ENCODE data around the gene DAD1. TPM values are rescaled to one million over a fixed set of nuclear protein-coding genes. Genes with fewer than 3 reads are reported as not detected.

DAD1 gene
- total RNA-seq, 2 donors from 2014 or later = 109 to 236 TPM

- Histone ChIP-seq H3K36me3 (peaks cover 30% of the 10 kb centered on the region), H3K9me3 (no peaks in the 10 kb centered on the region), H3K27ac (peak overlapping the region; percentile 82 to 91), H3K27me3 (replicated peaks; ENCODE audit: insufficient read depth) (no peaks in the 10 kb centered on the region), H3K4me1 (ENCODE audit: control insufficient read depth in 1 of 2, low read depth in 2 of 2) (peaks cover 13 to 26% of the 10 kb centered on the region in 2 donors), H3K4me3 (peak overlapping the region; percentile 88)
- TF ChIP-seq CTCF (IDR thresholded peaks at IDR 0.05) = no peak
- no peak for ATAC-seq (ENCODE audit: insufficient number of reproducible peaks, low FRiP score, low read depth)
- DNase-seq (ENCODE audit: low spot score) = no peak
These were observed 10.3 kb upstream of the DAD1 start for GRCh38 chr14:22599349-22599748.

- Histone ChIP-seq H3K9me3 (no peaks in the 10 kb centered on the region), H3K4me1 (ENCODE audit: control insufficient read depth in 1 of 2, low read depth in 2 of 2) (peaks cover 13 to 26% of the 10 kb centered on the region in 2 donors), H3K36me3 (peaks cover 25% of the 10 kb centered on the region), H3K4me3 (peak overlapping the region; percentile 88), H3K27ac (peak overlapping the region; percentile 82 to 91), H3K27me3 (replicated peaks; ENCODE audit: insufficient read depth) (no peaks in the 10 kb centered on the region)
- DNase-seq (ENCODE audit: low spot score) (no peak), ATAC-seq (ENCODE audit: insufficient number of reproducible peaks, low FRiP score, low read depth) (peak; percentile 90)
- TF ChIP-seq CTCF (IDR thresholded peaks at IDR 0.05) = peak; percentile 27
These were observed 9.8 kb upstream of the DAD1 start for GRCh38 chr14:22598896-22599244.

- peak within 1 kb of the TSS; percentile 88 for H3K4me3 ChIP-seq
- peaks cover 13 to 26% of the 10 kb centered on the region in 2 donors for H3K4me1 ChIP-seq (ENCODE audit: control insufficient read depth in 1 of 2, low read depth in 2 of 2)
- ATAC-seq (ENCODE audit: insufficient number of reproducible peaks, low FRiP score, low read depth) (peak; percentile 79), DNase-seq (ENCODE audit: low spot score) (peak; percentile 33)
- TF ChIP-seq CTCF (IDR thresholded peaks at IDR 0.05) = no peak
- no peaks in the 10 kb centered on the region for H3K9me3 ChIP-seq
- H3K27me3 ChIP-seq (replicated peaks; ENCODE audit: insufficient read depth) = no peaks in the 10 kb centered on the region
- peak within 1 kb of the TSS; percentile 82 to 91 for H3K27ac ChIP-seq
- peaks cover 19% of the 10 kb centered on the region for H3K36me3 ChIP-seq
These were observed 9.3 kb upstream of the DAD1 start, which contains the start of gene ABHD4 for GRCh38 chr14:22598099-22598895. Gene ABHD4, plus strand, starts transcription at chr14:22598300. Its CDS starts 7 bp downstream, at chr14:22598307.

GRCh38 chr14:22597771-22598098, 8.7 kb upstream of the DAD1 start:
- H3K9me3 ChIP-seq = no peaks in the 10 kb centered on the region
- peaks cover 14% of the 10 kb centered on the region for H3K36me3 ChIP-seq
- DNase-seq (ENCODE audit: low spot score) = no peak
- peak overlapping the region; percentile 82 to 91 for H3K27ac ChIP-seq
- H3K4me3 ChIP-seq = peak overlapping the region; percentile 88
- peaks cover 13 to 26% of the 10 kb centered on the region in 2 donors for H3K4me1 ChIP-seq (ENCODE audit: control insufficient read depth in 1 of 2, low read depth in 2 of 2)
- no peaks in the 10 kb centered on the region for H3K27me3 ChIP-seq (replicated peaks; ENCODE audit: insufficient read depth)
- ATAC-seq (ENCODE audit: insufficient number of reproducible peaks, low FRiP score, low read depth) = no peak
- no peak for TF ChIP-seq CTCF (IDR thresholded peaks at IDR 0.05)

GRCh38 chr14:22597265-22597664, 8.2 kb upstream of the DAD1 start:
- TF ChIP-seq CTCF (IDR thresholded peaks at IDR 0.05) = no peak
- Histone ChIP-seq H3K9me3 (no peaks in the 10 kb centered on the region), H3K4me1 (ENCODE audit: control insufficient read depth in 1 of 2, low read depth in 2 of 2) (peaks cover 13 to 26% of the 10 kb centered on the region in 2 donors), H3K36me3 (peaks cover 9% of the 10 kb centered on the region), H3K27me3 (replicated peaks; ENCODE audit: insufficient read depth) (no peaks in the 10 kb centered on the region), H3K4me3 (peak overlapping the region; percentile 88), H3K27ac (no peak overlapping the region)
- DNase-seq (ENCODE audit: low spot score) = no peak
- no peak for ATAC-seq (ENCODE audit: insufficient number of reproducible peaks, low FRiP score, low read depth)

Data from thoracic aorta (tissue), 2 donors.